Mesodermal cell (in vitro differentiated cells): ENCODE data around the gene ARID4B.
"Not testable (repeated sequence)": the region's sequence is repeated elsewhere in the genome, so short reads cannot be mapped to it uniquely, and the experiment has no call there.

Source experiments
- H3K27ac ChIP-seq: 2 replicates; pipeline ENCODE4 v1.7.0; 2013; ENCODE audit warnings: mild to moderate bottlenecking, low read depth, low read length, moderate library complexity; ENCODE audit not compliant: severe bottlenecking
- H3K36me3 ChIP-seq: 2 replicates; pipeline ENCODE4 v1.7.1; 2013; ENCODE audit warnings: mild to moderate bottlenecking, low read length, moderate library complexity; ENCODE audit not compliant: control insufficient read depth, insufficient read depth
- H3K4me1 ChIP-seq: one replicate; pipeline ENCODE4 v1.7.1; 2013; ENCODE audit warnings: mild to moderate bottlenecking, low read length; ENCODE audit not compliant: insufficient read depth, control insufficient read depth, poor library complexity, severe bottlenecking
- H3K4me3 ChIP-seq: 2 replicates; pipeline ENCODE4 v1.7.0; 2013; ENCODE audit warnings: low read length, control low read depth, mild to moderate bottlenecking; ENCODE audit not compliant: insufficient read depth, poor library complexity, severe bottlenecking; ENCODE audit errors: extremely low read depth
- H3K9me3 ChIP-seq: 2 replicates; pipeline ENCODE4 v1.7.1; 2013; ENCODE audit warnings: mild to moderate bottlenecking, low read length, moderate library complexity; ENCODE audit not compliant: control insufficient read depth
- WGBS, 2 experiments: methylation state at CpG; one replicate each; pipeline ENCODE4 v1.1.5; 2013; ENCODE audit warnings: missing lambda C conversion rate in 2 of 2; ENCODE audit not compliant: insufficient coverage in 2 of 2; 5-methylcytosine and 5-hydroxymethylcytosine counted together

The ARID4B gene

GRCh38 chr1:235268379-235269125 lies 59.4 kb downstream of the ARID4B start:
- no peaks in the 10 kb centered on the region for H3K36me3 ChIP-seq
- H3K4me1 ChIP-seq, result no peaks in the 10 kb centered on the region
- 95 to 99% methylated on average over 4 to 9 of the region's 11 CpGs for WGBS, 2 experiments
- H3K9me3 ChIP-seq, result no peaks in the 10 kb centered on the region
- no peak overlapping the region for H3K27ac ChIP-seq
- H3K4me3 ChIP-seq, result no peak overlapping the region

GRCh38 chr1:235266967-235267366 lies 61.0 kb downstream of the ARID4B start:
- H3K36me3 ChIP-seq, result no peaks in the 10 kb centered on the region
- H3K27ac ChIP-seq, result no peak overlapping the region
- 93 to 98% methylated on average over 4 to 5 of the region's 8 CpGs for WGBS, 2 experiments
- no peak overlapping the region for H3K4me3 ChIP-seq
- no peaks in the 10 kb centered on the region for H3K4me1 ChIP-seq
- H3K9me3 ChIP-seq, result no peaks in the 10 kb centered on the region

GRCh38 chr1:235266325-235266724 lies 61.7 kb downstream of the ARID4B start:
- H3K9me3 ChIP-seq, result no peaks in the 10 kb centered on the region
- no peak overlapping the region for H3K4me3 ChIP-seq
- no peak overlapping the region for H3K27ac ChIP-seq
- WGBS, 2 experiments, result 100% methylated on average over 1 of the region's 1 CpG; no CpG with 5 or more reads in 1 of the 2 experiments
- H3K4me1 ChIP-seq, result no peaks in the 10 kb centered on the region
- H3K36me3 ChIP-seq, result no peaks in the 10 kb centered on the region

- Histone ChIP-seq H3K9me3 (no peaks in the 10 kb centered on the region), H3K36me3 (no peaks in the 10 kb centered on the region), H3K27ac (no peak overlapping the region), H3K4me3 (no peak overlapping the region), H3K4me1 (no peaks in the 10 kb centered on the region)
- WGBS, 2 experiments, result no CpG with 5 or more reads among the region's 3 CpGs
Measured at GRCh38 chr1:235265900-235266299, 62.1 kb downstream of the ARID4B start.

GRCh38 chr1:235264327-235264726 lies 63.7 kb downstream of the ARID4B start:
- Histone ChIP-seq H3K4me1 (peaks cover 2% of the 10 kb centered on the region), H3K36me3 (peaks cover 6% of the 10 kb centered on the region), H3K4me3 (no peak overlapping the region), H3K9me3 (no peaks in the 10 kb centered on the region), H3K27ac (no peak overlapping the region)

GRCh38 chr1:235262539-235262938 lies 65.4 kb downstream of the ARID4B start:
- no peak overlapping the region for H3K27ac ChIP-seq
- no peaks in the 10 kb centered on the region for H3K9me3 ChIP-seq
- H3K4me1 ChIP-seq, result peaks cover 5% of the 10 kb centered on the region
- H3K36me3 ChIP-seq, result peaks cover 18% of the 10 kb centered on the region
- WGBS, 2 experiments, result 100% methylated on average over 1 of the region's 3 CpGs; no CpG with 5 or more reads in 1 of the 2 experiments
- H3K4me3 ChIP-seq, result no peak overlapping the region

- no peaks in the 10 kb centered on the region for H3K9me3 ChIP-seq
Measured at GRCh38 chr1:235261243-235261642, 66.7 kb downstream of the ARID4B start.

GRCh38 chr1:235259133-235259778 lies 68.7 kb downstream of the ARID4B start:
- 75% methylated on average over 1 of the region's 1 CpG for WGBS, 2 experiments
- Histone ChIP-seq H3K4me3 (no peak overlapping the region), H3K9me3 (no peaks in the 10 kb centered on the region), H3K36me3 (peaks cover 22% of the 10 kb centered on the region), H3K27ac (peak overlapping the region; percentile 37), H3K4me1 (peaks cover 5% of the 10 kb centered on the region)

More at GRCh38 chr1:235261243-235261642, 66.7 kb downstream of the ARID4B start:
- H3K4me1 ChIP-seq, result peaks cover 5% of the 10 kb centered on the region
- no peak overlapping the region for H3K4me3 ChIP-seq
- WGBS, 2 experiments, result 96 to 100% methylated on average over 3 to 4 of the region's 4 CpGs
- peaks cover 22% of the 10 kb centered on the region for H3K36me3 ChIP-seq
- no peak overlapping the region for H3K27ac ChIP-seq

- not testable (repeated sequence) for H3K27ac ChIP-seq, H3K4me1 ChIP-seq, H3K9me3 ChIP-seq, H3K4me3 ChIP-seq
- 84 to 100% methylated on average over 1 to 3 of the region's 6 CpGs for WGBS, 2 experiments
- peaks cover 22% of the 10 kb centered on the region for H3K36me3 ChIP-seq
Measured at GRCh38 chr1:235258068-235258467, 69.9 kb downstream of the ARID4B start.

- Histone ChIP-seq H3K4me1 (peaks cover 5% of the 10 kb centered on the region), H3K4me3 (no peak overlapping the region), H3K9me3 (no peaks in the 10 kb centered on the region), H3K27ac (no peak overlapping the region), H3K36me3 (peaks cover 37% of the 10 kb centered on the region)
- WGBS, 2 experiments, result no CpG with 5 or more reads among the region's 1 CpG
Measured at GRCh38 chr1:235254721-235255120, 73.3 kb downstream of the ARID4B start.
